ENCODE results near the gene MBOAT7.

Gene MBOAT7

DNA sequence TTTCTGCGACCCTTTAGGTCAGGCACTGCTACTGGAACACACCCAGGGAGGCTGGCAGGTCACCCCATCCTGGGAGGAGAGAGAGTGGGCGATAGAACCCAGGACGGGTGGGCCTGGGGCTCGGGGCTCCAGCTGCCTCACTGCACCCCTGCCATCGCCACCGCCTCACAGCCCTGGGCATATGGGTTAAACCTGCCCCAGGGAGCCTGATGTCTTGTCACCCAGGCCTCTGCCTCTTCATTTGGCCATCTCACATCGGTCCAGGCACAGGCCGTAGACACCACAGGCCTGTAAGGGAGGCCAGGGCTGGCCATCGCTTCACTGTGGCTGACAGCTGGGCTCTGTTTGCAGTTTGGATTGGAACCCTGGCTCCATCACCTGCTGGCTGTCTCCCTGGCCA, 63.7 kb downstream of the MBOAT7 start:
- no peaks in the 10 kb centered on the region for H3K9me3 ChIP-seq (ENCODE audit: control insufficient read depth, low read length)
- WGBS, 2 experiments (ENCODE audit: insufficient coverage in 2 of 2): 90 to 93% methylated on average over 9 of the region's 9 CpGs
- no peak overlapping the region for H3K27ac ChIP-seq (ENCODE audit: low read depth, low read length, severe bottlenecking)
- H3K4me1 ChIP-seq (ENCODE audit: control insufficient read depth, insufficient read depth, low read length, poor library complexity, severe bottlenecking): no peaks in the 10 kb centered on the region
- H3K36me3 ChIP-seq (ENCODE audit: control insufficient read depth, insufficient read depth, low read length): peaks cover 82% of the 10 kb centered on the region
- H3K4me3 ChIP-seq (ENCODE audit: extremely low read depth, insufficient read depth, low read length, poor library complexity, severe bottlenecking): no peak overlapping the region

GRCh38 chr19:54124393-54124792, 65.0 kb downstream of the MBOAT7 start:
- Histone ChIP-seq H3K36me3 (ENCODE audit: control insufficient read depth, insufficient read depth, low read length) (peaks cover 84% of the 10 kb centered on the region), H3K4me3 (ENCODE audit: extremely low read depth, insufficient read depth, low read length, poor library complexity, severe bottlenecking) (no peak overlapping the region), H3K9me3 (ENCODE audit: control insufficient read depth, low read length) (no peaks in the 10 kb centered on the region), H3K27ac (ENCODE audit: low read depth, low read length, severe bottlenecking) (no peak overlapping the region), H3K4me1 (ENCODE audit: control insufficient read depth, insufficient read depth, low read length, poor library complexity, severe bottlenecking) (no peaks in the 10 kb centered on the region)
- WGBS, 2 experiments (ENCODE audit: insufficient coverage in 2 of 2): 88 to 93% methylated on average over 17 to 19 of the region's 19 CpGs

DNA sequence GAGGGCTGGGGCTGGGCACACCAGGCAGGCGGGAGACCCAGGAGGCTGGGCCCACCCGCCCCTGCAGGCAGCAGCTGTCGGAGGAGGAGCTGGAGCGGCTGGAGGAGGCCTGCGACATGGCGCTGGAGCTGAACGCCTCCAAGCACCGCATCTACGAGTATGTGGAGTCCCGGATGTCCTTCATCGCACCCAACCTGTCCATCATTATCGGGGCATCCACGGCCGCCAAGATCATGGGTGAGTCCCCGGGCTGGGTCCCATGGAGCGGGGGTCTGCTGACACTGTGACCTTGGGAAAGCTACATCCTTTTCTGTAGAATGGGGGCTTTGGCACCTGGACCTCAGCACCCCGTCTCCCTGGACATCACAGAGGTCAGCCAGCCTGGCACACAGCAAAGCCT, 65.7 kb downstream of the MBOAT7 start:
- H3K36me3 ChIP-seq (ENCODE audit: control insufficient read depth, insufficient read depth, low read length): peaks cover 84% of the 10 kb centered on the region
- H3K9me3 ChIP-seq (ENCODE audit: control insufficient read depth, low read length): no peaks in the 10 kb centered on the region
- no peaks in the 10 kb centered on the region for H3K4me1 ChIP-seq (ENCODE audit: control insufficient read depth, insufficient read depth, low read length, poor library complexity, severe bottlenecking)
- H3K27ac ChIP-seq (ENCODE audit: low read depth, low read length, severe bottlenecking): no peak overlapping the region
- no peak overlapping the region for H3K4me3 ChIP-seq (ENCODE audit: extremely low read depth, insufficient read depth, low read length, poor library complexity, severe bottlenecking)
- 92 to 98% methylated on average over 16 to 17 of the region's 17 CpGs for WGBS, 2 experiments (ENCODE audit: insufficient coverage in 2 of 2)

Data from mesodermal cell (in vitro differentiated cells).